ENCODE measurements around the gene CHST15.
"Not testable (repeated sequence)": the region's sequence is repeated elsewhere in the genome, so short reads cannot be mapped to it uniquely, and the experiment has no call there.

The CHST15 gene

DNA sequence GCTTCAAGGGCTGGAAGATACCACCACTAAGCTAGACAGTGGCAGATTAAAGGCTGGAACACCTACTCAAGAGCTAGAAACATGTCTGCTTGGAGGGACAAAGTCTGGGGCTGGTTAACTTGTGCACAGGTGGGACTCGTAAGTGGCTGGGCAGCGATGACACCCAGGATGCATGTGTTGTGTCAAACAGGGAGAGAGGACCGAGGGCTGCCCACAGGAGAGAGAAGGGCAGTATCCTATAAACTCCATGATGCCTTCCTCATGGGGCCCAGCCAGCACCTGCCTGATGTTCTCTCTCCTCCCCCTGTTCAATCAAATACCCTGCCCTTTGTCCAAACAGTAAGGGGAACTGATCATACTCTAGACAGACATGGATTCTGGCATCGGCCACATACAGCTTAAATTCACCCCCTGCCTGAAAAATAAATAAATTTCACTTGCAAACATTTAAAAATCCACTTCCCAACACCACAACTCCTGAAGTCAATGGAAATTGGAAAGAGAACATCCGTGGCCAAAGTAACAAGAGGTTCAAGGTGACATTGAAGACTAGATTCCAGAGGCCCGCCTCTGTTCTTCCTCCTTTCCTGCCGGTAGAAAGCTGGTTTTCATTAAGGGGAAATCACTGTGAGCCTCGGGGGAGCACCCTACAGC, 50.6 kb downstream of the CHST15 start:
- DNase-seq: no peak

DNA sequence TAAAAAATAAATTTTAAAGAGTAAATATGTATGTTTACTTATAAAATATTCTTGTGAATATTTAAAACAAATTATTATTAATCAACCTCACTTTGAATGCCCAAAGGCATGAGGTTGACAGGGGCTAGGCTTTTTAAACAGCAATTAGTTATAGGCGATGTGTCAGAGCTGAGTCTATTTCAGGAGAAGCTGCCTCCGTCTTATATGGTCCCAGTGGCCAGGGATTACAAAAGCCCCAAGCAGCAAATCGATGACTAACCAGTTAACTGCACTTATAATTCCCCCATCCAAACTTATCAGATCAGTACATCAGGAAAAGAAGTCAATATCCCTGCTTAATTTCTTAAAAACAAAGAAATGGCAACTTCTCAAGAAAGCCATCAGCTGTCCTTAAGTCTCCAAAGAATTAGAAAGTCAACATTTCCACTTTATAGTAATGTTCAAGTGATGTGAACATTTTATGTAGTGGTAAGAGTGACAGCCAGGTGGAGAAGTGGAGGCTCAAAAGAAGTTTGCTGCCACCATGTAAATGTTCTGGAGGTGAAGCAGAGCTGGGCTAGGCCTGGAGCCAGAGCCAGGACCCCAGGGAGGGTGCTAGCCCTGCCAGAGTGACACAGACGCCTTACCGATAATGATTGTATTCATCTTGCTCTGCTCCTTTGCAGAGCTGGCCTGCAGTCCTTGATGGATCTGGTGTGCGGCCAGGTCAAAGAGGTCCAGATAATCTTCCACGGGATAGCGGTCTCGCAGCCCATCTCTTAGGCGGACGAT, 51.5 kb downstream of the CHST15 start:
- DNase-seq: no peak

DNA sequence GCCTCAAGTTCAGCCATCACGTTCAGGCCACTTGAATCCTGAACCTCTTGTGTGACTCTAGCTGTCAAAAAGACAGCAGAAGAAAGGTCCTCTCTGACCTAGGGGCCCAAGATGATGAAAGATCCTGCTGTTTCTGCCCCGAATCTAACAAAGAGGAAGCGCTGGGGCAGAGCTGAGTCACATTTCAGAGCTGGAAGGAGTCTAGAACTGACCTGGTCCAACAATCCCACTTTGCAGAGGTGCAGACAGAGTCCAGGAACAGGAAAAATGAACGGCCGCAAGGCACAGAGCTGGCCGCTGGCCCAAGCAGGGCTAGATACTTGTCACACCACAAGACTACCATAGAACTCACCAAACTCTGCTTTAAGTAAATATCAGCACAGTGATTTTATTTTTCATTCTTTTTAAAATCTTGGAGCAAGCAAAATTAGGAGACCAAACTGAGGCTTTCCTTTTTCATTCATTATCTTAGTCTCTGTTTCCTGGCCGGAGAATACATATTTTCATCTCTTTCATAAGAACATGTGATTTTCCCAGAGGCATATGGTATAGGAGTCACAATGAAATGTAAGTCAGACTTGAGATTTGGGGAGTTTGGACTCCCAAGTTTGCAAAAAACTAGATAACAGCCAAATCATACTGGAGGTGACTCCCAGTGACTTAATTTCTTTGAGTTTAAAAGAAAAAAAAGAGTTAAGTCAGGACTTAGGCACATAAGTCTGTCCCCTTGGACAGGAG, 52.8 kb downstream of the CHST15 start:
- peak; percentile 69 to 87 for DNase-seq

DNA sequence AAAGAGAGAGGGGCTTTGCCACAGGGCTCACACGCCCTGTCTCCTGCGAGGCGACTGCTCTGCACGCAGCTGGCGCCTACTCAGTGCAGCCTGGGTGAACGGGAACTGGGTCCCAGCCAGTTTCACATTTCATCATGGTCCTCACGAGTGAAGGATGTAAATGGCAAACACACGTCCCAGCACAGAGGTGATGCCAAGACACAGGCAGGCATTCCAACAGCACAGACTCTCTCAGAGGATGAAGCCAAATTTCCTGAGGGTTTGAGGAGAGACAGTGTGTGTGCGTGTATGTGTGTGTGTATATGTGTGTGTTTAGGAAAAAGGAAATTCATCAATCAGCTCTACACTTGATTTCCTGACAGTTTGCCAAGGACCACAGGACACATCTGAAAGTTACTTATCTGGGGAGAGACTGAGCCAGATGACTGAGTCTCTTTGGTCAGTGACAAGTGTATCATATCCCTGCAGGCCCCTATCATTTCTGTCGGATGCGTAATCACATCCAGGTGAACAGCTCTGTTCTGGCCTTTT, 53.9 kb downstream of the CHST15 start:
- no peak for DNase-seq

DNA sequence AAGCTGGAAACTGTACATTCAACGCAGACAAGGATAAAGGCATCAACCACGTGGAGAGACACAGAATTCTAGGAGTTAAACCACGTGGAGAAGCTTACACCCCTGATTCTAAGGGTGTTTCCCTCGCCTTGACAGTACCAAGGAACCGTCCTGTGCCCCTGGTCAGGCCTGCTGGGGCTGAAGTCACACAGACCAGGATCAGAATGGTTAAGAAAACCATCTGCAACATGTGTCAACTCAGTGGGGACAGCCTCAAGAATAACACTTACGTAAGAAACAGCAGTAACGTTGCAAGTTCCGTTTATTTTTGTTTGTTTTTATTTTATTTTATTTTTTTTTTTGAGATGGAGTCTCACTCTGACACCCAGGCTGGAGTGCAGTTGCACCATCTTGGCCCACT, 55.6 kb downstream of the CHST15 start:
- DNase-seq: no peak

DNA sequence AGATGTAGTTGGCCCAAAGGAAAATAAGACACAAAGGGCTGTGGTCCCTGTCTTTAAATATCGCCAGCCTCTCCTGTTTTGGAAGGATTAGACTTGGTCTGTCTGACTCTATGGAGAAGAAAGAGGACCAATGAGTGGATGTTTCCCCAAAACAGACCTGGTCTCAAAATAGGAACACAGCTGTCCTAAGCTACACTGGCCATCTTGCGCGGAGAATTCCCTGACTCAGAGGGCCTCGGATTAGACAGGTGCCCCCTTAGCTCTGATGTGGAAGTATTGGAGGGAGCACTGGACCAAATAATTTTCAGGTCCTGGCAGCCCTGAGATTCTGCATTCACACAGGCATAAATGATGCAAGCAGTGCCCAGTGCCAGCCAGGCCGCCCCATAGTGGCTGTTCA, 56.1 kb downstream of the CHST15 start:
- DNase-seq: no peak

DNA sequence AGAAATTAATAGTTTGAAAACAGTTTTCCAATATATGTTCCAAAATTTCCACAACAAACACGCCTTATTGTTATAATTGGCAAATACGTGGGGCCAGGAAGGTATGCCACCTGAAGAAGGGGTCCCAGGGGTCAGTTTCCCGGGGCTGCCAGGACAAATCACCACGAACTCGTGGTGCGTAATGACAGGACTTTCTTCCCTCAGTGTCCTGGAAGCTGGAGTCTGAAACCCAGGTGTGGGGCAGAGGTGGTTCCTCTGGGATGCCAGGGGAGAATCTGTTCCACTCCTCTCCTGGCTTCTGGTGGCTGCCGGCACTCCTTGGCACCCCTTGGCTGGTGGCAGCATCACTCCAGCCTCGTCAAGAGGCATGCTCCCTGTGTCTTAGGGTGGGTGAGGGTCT, 56.7 kb downstream of the CHST15 start:
- no peak for DNase-seq

DNA sequence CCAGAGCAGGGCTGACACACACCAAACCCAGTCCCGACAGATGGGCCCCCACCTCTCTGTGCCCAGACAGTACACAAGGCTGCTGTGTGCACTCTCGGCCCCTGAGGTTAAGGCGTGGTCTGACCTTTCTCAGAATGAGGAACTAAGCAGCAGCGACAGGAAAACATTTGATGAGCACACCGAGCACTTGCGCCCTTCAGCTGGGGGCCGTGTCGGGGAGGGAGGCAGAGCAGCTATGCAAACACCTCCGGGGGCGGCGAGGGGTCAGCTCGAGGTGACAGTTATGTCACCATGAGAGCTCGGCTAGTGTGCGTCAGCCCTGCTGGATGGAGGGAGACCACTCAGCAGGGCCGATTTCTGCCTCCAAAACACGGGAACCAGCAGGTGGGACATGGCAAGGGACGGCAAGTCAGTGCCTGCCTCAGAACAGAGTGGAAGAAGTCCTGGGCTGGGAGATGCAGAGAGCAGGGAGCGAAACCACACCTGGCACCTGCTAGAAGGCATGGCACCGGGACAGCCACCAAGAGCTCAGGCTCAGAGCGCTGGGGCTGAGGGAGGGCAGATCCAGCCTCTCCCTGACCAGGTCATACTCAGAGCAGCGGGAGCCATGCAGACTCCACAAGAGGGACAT, 57.4 kb downstream of the CHST15 start:
- peak; percentile 97 to 98 for DNase-seq

DNA sequence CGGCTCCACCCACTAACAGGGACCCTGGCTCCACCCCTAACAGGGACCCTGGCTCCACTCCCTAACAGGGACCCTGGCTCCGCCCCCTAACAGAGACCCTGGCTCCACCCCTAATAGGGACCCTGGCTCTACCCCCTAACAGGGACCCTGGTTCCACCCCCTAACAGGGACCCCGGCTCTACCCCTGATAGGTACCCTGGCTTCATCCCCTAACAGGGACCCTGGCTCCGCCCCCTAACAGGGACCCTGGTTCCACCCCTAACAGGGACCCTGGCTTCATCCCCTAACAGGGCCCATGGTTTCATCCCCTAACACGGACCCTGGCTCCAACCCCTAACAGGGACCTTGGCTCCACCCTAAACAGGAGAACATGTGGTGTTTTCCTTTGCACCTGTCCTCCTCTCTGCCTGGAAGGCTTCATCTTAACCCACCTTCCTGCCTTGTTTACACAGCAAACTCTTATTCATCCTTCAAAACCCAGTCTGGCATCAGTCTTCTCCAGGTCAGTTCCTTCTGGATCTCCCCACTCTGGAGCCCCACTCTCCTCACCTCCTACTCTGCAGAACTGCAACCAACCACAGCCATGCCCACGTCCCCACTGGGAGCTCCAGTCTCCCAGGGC, 58.0 kb downstream of the CHST15 start:
- DNase-seq: no peak

DNA sequence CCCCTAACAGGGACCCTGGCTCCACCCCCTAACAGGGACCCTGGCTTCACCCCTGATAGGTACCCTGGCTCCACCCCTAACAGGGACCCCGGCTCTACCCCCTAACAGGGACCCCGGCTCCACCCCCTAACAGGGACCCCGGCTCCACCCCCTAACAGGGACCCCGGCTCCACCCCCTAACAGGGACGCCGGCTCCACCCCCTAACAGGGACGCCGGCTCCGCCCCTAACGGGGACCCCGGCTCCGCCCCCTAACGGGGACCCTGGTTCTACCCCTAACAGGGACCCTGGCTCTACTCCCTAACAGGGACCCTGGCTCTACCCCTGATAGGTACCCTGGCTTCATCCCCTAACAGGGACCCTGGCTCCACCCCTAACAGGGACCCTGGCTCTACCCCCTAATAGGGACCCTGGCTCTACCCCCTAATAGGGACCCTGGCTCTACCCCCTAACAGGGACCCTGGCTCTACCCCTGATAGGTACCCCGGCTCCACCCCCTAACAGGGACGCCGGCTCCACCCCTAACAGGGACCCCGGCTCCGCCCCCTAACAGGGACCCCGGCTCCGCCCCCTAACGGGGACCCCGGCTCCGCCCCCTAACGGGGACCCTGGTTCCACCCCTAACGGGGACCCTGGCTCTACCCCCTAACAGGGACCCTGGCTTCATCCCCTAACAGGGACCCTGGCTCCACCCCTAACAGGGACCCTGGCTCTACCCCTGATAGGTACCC, 58.7 kb downstream of the CHST15 start:
- not testable (repeated sequence) for DNase-seq

DNA sequence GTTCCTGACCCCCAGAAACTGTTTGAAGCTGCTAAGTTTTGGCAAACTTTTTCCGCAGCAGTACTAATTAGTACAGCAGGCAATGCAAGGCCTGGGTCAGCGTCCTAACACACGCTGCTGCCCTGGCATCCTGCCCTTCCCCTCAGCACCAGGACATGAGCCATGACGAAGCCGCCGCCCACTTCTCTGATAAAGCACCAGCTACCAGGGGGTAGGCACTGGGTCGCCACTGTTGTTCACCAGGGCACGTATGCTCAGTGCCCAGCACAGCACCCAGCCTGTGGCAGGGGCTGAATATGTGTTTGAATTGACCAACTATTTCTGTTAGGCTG, 59.5 kb downstream of the CHST15 start:
- no peak for DNase-seq

DNA sequence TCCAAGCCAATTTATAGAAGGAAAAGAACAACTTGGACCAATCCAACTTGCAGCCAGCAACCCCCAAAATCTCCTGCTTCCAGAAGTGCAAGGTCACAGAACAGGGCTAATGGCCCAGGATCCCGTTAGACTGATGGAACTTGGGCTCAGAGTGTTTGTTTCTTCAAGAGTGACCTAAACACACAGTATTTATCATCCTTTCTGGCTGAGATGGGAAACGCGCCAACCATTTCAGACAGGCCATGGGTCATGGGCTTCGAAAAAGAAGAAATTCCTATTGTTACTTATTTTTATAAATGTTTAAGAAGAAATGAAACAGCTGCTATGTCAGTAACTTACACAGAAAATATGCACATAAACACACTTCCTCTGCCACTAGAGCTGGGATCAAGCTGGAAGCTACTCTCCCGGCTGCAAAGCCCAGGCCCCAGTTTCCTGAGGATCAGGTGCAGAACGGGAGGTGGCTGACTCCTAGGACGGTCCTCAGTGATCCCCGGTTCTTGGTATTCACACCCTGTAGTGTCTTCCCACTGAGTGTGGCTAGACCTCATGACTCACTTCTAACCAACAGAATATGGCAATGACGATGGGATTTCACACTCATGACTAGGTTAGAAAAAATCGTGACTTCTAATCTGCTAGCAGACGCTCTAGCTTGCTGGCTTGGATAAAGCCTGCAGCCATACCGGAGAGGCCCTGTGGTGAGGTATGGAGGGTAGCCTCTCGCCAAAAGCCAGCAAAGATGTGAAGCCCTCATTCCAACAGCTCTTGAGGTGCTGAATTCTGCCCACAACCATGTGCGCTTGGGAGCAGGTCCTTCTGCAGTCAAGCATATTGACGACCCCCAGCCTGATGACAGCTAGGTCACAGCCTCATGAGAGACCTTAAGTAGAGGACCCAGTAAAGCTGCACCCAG, 60.2 kb downstream of the CHST15 start:
- no peak for DNase-seq

DNA sequence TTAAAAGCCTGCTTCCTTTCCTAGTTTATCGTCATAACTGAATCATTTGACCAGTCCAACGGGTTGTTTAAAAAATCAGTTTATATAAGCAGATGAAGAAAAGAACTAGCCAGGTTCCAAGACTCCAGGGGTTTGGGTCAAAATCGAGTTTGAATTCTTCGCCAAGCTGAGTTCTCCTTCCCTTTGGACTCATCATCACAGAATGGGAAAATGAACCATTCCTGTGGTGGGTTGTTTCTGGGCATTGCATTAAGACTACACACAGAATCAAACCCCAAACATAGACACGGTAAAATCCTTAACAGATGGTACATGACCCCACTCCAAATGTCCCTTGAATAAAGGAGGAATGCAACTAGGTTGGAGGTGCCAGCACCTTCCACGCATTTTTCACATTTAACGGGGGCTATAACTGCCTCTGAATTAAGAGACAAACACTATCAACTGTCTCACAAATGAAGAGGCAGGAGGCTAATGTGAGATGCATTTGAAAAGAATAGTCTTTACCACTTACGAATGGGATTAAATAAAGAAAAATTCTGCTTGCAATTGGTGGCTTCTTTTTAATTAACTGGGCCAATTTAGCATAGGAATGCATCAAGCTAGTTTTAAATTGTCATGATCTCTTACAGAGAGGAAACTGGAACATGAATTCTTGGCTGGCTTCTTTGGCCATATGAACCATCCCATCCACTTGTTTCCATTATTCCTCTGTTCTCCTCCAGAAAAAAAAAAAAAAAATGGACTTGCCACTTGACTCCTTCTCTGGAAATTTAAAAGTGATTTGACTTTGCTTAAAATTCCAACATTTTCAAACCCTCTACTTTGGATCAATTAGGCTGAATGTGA, 61.1 kb downstream of the CHST15 start:
- no peak for DNase-seq

DNA sequence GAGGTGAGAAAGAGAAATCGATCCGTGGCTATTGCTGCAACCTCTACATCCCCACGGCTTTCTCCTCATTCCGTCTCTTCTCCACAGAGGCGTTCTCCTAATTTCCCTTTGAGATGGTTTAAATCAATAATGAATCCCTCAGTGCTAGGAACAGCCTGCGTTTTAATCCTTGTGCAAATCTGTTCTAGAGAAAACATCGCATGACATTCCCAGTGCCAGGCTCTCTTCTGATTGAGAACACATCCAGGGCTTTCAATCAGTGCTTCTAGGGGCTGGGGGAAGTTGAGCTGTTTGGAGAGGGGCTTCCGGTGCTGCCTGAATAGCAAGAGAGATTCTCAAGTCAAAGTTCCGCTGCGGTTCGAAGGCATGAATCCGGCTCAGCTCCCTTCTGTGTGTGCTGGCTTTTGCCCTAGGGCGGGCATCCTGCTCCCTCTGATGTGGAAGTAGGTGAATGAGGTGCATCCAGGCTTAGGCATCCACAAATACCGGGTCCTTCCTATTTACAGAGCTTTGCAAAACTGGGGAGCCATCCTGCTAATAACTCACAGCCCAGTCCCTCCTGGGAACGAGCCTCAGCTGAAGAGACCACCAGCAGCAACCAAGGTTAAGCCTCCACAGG, 62.8 kb downstream of the CHST15 start:
- DNase-seq: no peak

DNA sequence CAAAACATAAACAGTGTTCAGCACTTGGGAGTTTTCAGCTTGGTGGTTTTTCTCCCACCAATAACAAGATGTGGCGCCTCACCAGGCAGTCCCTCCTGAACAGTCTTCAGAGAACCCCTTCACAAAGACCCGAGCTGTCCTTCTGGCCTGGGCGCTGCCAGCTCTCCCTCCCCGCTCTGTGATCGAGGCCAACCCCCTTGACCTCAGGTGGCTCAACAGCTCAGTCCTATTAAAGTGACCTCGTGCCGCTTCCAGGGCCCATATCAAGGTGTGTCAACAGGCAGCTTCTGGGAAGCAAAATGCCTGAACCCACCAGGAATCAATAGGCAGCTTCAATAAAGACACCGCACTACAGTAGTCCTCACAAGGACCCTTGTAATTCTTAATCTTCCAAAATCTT, 63.3 kb downstream of the CHST15 start:
- no peak for DNase-seq

DNA sequence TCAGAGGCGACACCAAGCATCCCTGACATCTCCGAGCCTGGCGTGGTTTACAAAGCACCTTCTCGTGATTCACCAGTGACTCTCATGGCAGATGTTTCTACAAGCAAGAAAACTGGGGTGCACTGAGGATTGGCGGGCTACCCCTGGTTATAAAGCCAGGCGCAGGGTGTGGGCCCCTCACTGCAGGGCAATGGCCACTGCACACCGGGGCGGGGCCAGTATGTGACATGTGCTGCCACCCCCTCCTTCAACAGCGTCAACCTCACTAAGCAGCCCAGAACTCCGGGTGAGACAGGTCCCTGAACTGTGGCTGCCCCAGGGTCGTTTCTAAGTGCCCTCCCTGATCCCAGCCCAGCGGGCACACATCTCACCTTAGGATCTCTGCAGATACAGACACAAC, 63.8 kb downstream of the CHST15 start:
- no peak for DNase-seq

DNA sequence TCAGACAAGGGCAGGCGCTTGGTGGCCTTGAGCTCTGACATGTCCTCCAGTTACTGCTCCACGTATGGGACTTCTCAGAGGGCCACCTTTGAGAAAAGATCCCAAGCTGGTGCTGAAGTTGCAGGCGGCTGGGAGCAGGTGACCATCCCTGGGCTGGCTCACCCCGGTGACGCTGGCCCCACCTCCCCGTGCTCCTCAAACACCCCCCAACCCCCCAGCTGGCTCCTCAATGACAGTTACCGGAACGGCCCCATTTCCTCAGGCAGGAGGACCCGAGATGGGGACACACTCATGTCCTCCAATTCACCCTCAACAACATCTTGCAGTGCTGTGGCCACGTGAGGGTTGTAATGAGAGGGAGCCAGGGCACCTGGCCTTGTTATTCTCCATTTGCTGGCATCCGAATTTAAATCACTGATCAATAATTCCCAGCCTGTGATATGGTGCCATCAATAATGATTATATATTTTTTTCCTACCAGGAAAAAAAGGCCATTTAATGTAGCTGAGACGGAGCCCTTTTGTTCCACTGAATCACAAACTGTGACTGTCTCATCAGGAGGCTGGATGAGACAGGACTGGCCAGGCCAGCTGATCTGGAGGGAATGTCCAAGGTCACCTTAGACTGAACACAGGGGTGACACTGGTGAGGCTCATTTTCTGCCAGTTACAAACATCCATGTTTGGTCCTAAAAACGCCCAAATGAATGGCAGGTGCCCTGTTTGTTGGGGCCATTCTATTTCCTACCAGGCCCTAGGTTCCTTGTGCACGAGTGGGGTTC, 64.5 kb downstream of the CHST15 start:
- DNase-seq: no peak

DNA sequence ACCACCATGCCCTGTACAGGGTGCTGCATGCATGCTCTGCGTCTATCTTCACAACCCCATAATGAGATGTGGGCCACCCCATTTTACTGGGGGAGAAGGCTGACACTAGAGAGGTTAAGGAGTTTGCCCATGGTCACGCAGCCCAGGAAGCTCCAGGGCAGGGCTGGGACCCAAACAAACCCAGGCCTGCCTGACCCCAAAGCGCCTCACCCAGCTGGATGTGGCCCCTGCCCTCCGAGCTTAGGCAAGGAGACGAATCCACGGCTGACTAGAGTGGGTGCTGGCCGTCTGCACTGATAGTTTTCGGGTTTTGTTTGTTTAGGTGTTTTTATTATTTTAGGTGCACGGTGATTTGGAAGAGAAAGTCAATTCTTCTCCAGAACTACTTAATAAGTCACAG, 65.7 kb downstream of the CHST15 start:
- no peak for DNase-seq

All from Kasumi-1 (cell line).